ENCODE measurements around the gene SPAG6. TPM values are rescaled to one million over a fixed set of nuclear protein-coding genes. Genes with fewer than 3 reads are reported as not detected.
A peak's percentile ranks its signal among the peaks of the same experiment; 100 is the strongest.

Gene SPAG6
- total RNA-seq, 1 donor from 2014 or later, result 0.51 TPM

- no peak for DNase-seq (ENCODE audit: low spot score)
These were observed 23.2 kb upstream of the SPAG6 start for GRCh38 chr10:22321924-22322640.

GRCh38 chr10:22322641-22323160, 22.6 kb upstream of the SPAG6 start:
- no peak for DNase-seq (ENCODE audit: low spot score)

GRCh38 chr10:22323538-22324305, 21.6 kb upstream of the SPAG6 start:
- no peak for DNase-seq (ENCODE audit: low spot score)

- DNase-seq (ENCODE audit: low spot score), result no peak
These were observed 20.9 kb upstream of the SPAG6 start for GRCh38 chr10:22324413-22324812.

GRCh38 chr10:22324893-22325271, 20.4 kb upstream of the SPAG6 start:
- no peak for DNase-seq (ENCODE audit: low spot score)

- DNase-seq (ENCODE audit: low spot score), result peak; percentile 93
These were observed 19.8 kb upstream of the SPAG6 start for GRCh38 chr10:22325272-22326144.

GRCh38 chr10:22326145-22326702, 19.1 kb upstream of the SPAG6 start:
- no peak for DNase-seq (ENCODE audit: low spot score)

- no peak for DNase-seq (ENCODE audit: low spot score)
These were observed 16.1 kb upstream of the SPAG6 start for GRCh38 chr10:22329150-22329549.

- no peak for DNase-seq (ENCODE audit: low spot score)
These were observed 13.1 kb upstream of the SPAG6 start for GRCh38 chr10:22332116-22332692.

- DNase-seq (ENCODE audit: low spot score), result no peak
These were observed 11.9 kb upstream of the SPAG6 start for GRCh38 chr10:22333167-22333974.

GRCh38 chr10:22333975-22334282, 11.4 kb upstream of the SPAG6 start:
- DNase-seq (ENCODE audit: low spot score), result no peak

GRCh38 chr10:22334414-22335172, 10.7 kb upstream of the SPAG6 start:
- DNase-seq (ENCODE audit: low spot score), result no peak

- no peak for DNase-seq (ENCODE audit: low spot score)
These were observed 9.9 kb upstream of the SPAG6 start for GRCh38 chr10:22335173-22335933.

- DNase-seq (ENCODE audit: low spot score), result no peak
These were observed 7.0 kb upstream of the SPAG6 start for GRCh38 chr10:22338185-22338900.

- DNase-seq (ENCODE audit: low spot score), result no peak
These were observed 6.4 kb upstream of the SPAG6 start for GRCh38 chr10:22338931-22339330.

GRCh38 chr10:22339761-22340328, 5.5 kb upstream of the SPAG6 start:
- DNase-seq (ENCODE audit: low spot score), result no peak

- DNase-seq (ENCODE audit: low spot score), result peak; percentile 91
These were observed 4.7 kb upstream of the SPAG6 start for GRCh38 chr10:22340329-22341189.

Measured in mesenteric fat pad (tissue), 1 donor.